Measurements from ENCODE around the gene SLC39A11. TPM values are rescaled to one million over a fixed set of nuclear protein-coding genes. Genes with fewer than 3 reads are reported as not detected.

The SLC39A11 gene
- total RNA-seq, 2 experiments from 2014 or later = 9.7 to 12.2 TPM

- TF ChIP-seq CTCF (IDR thresholded peaks at IDR 0.05) = no peak
- ChIA-PET CTCF (no interaction called here), POLR2A (no interaction called here)
- Mint-ChIP-seq H3K4me1 (ENCODE audit: low read depth) (no peaks in the 10 kb centered on the region), H3K36me3 (ENCODE audit: low read depth) (no peaks in the 10 kb centered on the region), H3K4me3 (no peak overlapping the region), H3K27me3 (no peaks in the 10 kb centered on the region), H3K9me3 (no peaks in the 10 kb centered on the region), H3K27ac (no peak overlapping the region)
- DNase-seq (no peak), ATAC-seq (ENCODE audit: poor library complexity) (no peak)
- no peaks in the 10 kb centered on the region for H3K9me3 ChIP-seq (ENCODE audit: control insufficient read depth in 1 of 2, insufficient read depth in 1 of 2, low read length in 2 of 2)
- intact Hi-C loops (cut with DNase I, micrococcal nuclease) = no loop called here
- no peak overlapping the region for H3K27ac ChIP-seq (ENCODE audit: low read depth in 1 of 2, low read length in 2 of 2)
- H3K36me3 ChIP-seq (ENCODE audit: insufficient read depth, low read length) = no peaks in the 10 kb centered on the region
- H3K4me1 ChIP-seq (ENCODE audit: insufficient read depth, low read length) = no peaks in the 10 kb centered on the region
- no peak overlapping the region for H3K4me3 ChIP-seq (ENCODE audit: low read length)
- H3K27me3 ChIP-seq (ENCODE audit: control insufficient read depth in 1 of 2, insufficient read depth in 2 of 2, low read length in 2 of 2) = no peaks in the 10 kb centered on the region
Observed at GRCh38 chr17:72778169-72779151, 314.0 kb downstream of the SLC39A11 start.

- ATAC-seq (ENCODE audit: poor library complexity) = no peak
- no peak for TF ChIP-seq CTCF (IDR thresholded peaks at IDR 0.05)
- Mint-ChIP-seq H3K36me3 (ENCODE audit: low read depth) (peaks cover 12% of the 10 kb centered on the region), H3K9me3 (peaks cover 2% of the 10 kb centered on the region), H3K4me1 (ENCODE audit: low read depth) (no peaks in the 10 kb centered on the region), H3K27ac (no peak overlapping the region), H3K4me3 (no peak overlapping the region), H3K27me3 (no peaks in the 10 kb centered on the region)
- ChIA-PET CTCF (no interaction called here), POLR2A (no interaction called here)
- no peak for DNase-seq
- no peaks in the 10 kb centered on the region for H3K9me3 ChIP-seq (ENCODE audit: control insufficient read depth in 1 of 2, insufficient read depth in 1 of 2, low read length in 2 of 2)
- H3K27me3 ChIP-seq (ENCODE audit: control insufficient read depth in 1 of 2, insufficient read depth in 2 of 2, low read length in 2 of 2) = no peaks in the 10 kb centered on the region
- H3K4me1 ChIP-seq (ENCODE audit: insufficient read depth, low read length) = no peaks in the 10 kb centered on the region
- no peaks in the 10 kb centered on the region for H3K36me3 ChIP-seq (ENCODE audit: insufficient read depth, low read length)
- H3K4me3 ChIP-seq (ENCODE audit: low read length) = no peak overlapping the region
- intact Hi-C loops (cut with DNase I, micrococcal nuclease) = no loop called here
- H3K27ac ChIP-seq (ENCODE audit: low read depth in 1 of 2, low read length in 2 of 2) = no peak overlapping the region
Observed at GRCh38 chr17:72775919-72776318, 316.6 kb downstream of the SLC39A11 start.

GRCh38 chr17:72775237-72775636 lies 317.3 kb downstream of the SLC39A11 start:
- Mint-ChIP-seq H3K9me3 (peaks cover 2% of the 10 kb centered on the region), H3K4me1 (ENCODE audit: low read depth) (no peaks in the 10 kb centered on the region), H3K36me3 (ENCODE audit: low read depth) (peaks cover 17% of the 10 kb centered on the region), H3K4me3 (no peak overlapping the region), H3K27ac (no peak overlapping the region), H3K27me3 (no peaks in the 10 kb centered on the region)
- intact Hi-C loops (cut with DNase I, micrococcal nuclease) = no loop called here
- H3K27me3 ChIP-seq (ENCODE audit: control insufficient read depth in 1 of 2, insufficient read depth in 2 of 2, low read length in 2 of 2) = no peaks in the 10 kb centered on the region
- no peaks in the 10 kb centered on the region for H3K4me1 ChIP-seq (ENCODE audit: insufficient read depth, low read length)
- no peak for DNase-seq
- ChIA-PET POLR2A (no interaction called here), CTCF (no interaction called here)
- no peaks in the 10 kb centered on the region for H3K9me3 ChIP-seq (ENCODE audit: control insufficient read depth in 1 of 2, insufficient read depth in 1 of 2, low read length in 2 of 2)
- no peak overlapping the region for H3K4me3 ChIP-seq (ENCODE audit: low read length)
- TF ChIP-seq CTCF (IDR thresholded peaks at IDR 0.05) = no peak
- no peak overlapping the region for H3K27ac ChIP-seq (ENCODE audit: low read depth in 1 of 2, low read length in 2 of 2)
- ATAC-seq (ENCODE audit: poor library complexity) = no peak
- H3K36me3 ChIP-seq (ENCODE audit: insufficient read depth, low read length) = no peaks in the 10 kb centered on the region
